Hepatocyte (in vitro differentiated cells): Measurements from ENCODE around the gene MARCO. TPM values are rescaled to one million over a fixed set of nuclear protein-coding genes. Genes with fewer than 3 reads are reported as not detected.

Experiments used
- DNase-seq: peaks from one replicate; pipeline ENCODE4 v3.0.0-alpha.2; 2016; ENCODE audit warnings: low spot score
- H2AFZ ChIP-seq: fragments of 200-600 bp; sonication (generic); 2 replicates; pipeline ENCODE4 v1.6.0; 2016; ENCODE audit warnings: antibody characterized with exemption, mild to moderate bottlenecking
- H3K27ac ChIP-seq: fragments of 200-600 bp; sonication (generic); 2 replicates; pipeline ENCODE4 v1.5.1; 2016; ENCODE audit warnings: mild to moderate bottlenecking
- H3K27me3 ChIP-seq: fragments of 200-600 bp; sonication (generic); 2 replicates; pipeline ENCODE4 v1.6.1; 2016
- H3K36me3 ChIP-seq: fragments of 200-600 bp; sonication (generic); replicated peaks from 2 replicates; pipeline ENCODE4 v1.5.1; 2016; ENCODE audit warnings: low read depth; ENCODE audit not compliant: insufficient read depth
- H3K4me1 ChIP-seq: fragments of 200-600 bp; sonication (generic); 2 replicates; pipeline ENCODE4 v1.5.1; 2016; ENCODE audit warnings: mild to moderate bottlenecking, moderate library complexity; ENCODE audit not compliant: insufficient read depth
- H3K4me2 ChIP-seq: fragments of 200-600 bp; sonication (generic); 2 replicates; pipeline ENCODE4 v1.6.0; 2016
- H3K4me3 ChIP-seq: fragments of 200-600 bp; sonication (generic); 2 replicates; pipeline ENCODE4 v1.5.1; 2016; ENCODE audit warnings: mild to moderate bottlenecking
- H3K79me2 ChIP-seq: fragments of 200-600 bp; sonication (generic); 2 replicates; pipeline ENCODE4 v1.6.0; 2017; ENCODE audit warnings: mild to moderate bottlenecking
- H3K9me2 ChIP-seq: fragments of 200-600 bp; sonication (generic); replicated peaks from 2 replicates; pipeline ENCODE4 v1.6.0; 2017; ENCODE audit warnings: mild to moderate bottlenecking; ENCODE audit not compliant: insufficient read depth
- H3K9me3 ChIP-seq: fragments of 200-600 bp; sonication (generic); 2 replicates; pipeline ENCODE4 v1.5.1; 2016; ENCODE audit warnings: low read depth, mild to moderate bottlenecking
- H4K20me1 ChIP-seq: fragments of 200-600 bp; sonication (generic); 2 replicates; pipeline ENCODE4 v1.6.0; 2016; ENCODE audit warnings: mild to moderate bottlenecking; ENCODE audit not compliant: insufficient read depth, poor library complexity, severe bottlenecking
- CTCF ChIP-seq: fragments of 200-600 bp; sonication (generic); IDR thresholded peaks from 2 replicates; pipeline ENCODE4 v1.5.1; 2016; ENCODE audit warnings: antibody characterized with exemption, mild to moderate bottlenecking; ENCODE audit not compliant: poor library complexity
- EZH2 ChIP-seq: fragments of 200-600 bp; sonication (generic); IDR thresholded peaks from 2 replicates; pipeline ENCODE4 v1.6.1; 2016; ENCODE audit warnings: antibody characterized with exemption, mild to moderate bottlenecking, borderline replicate concordance
- EZH2phosphoT487 ChIP-seq: fragments of 200-600 bp; sonication (generic); IDR thresholded peaks from one replicate; pipeline ENCODE4 v1.6.1; 2018; ENCODE audit warnings: antibody characterized with exemption, mild to moderate bottlenecking, low read depth, moderate library complexity; ENCODE audit not compliant: unreplicated experiment, severe bottlenecking
- WGBS: methylation state at CpG from one replicate; pipeline ENCODE4 v1.1.6; 2016; ENCODE audit warnings: low lambda C conversion rate; ENCODE audit errors: missing lambda C conversion rate; 5-methylcytosine and 5-hydroxymethylcytosine counted together
- polyA plus RNA-seq: library from polyadenylated mRNA; unstranded; fragments of >200 nt; fragmentation: Nextera tagmentation; extraction: Ambion mirVana; gene quantifications from 2 replicates; pipeline ENCODE4 v1.2.1, GENCODE V29; 2016
- total RNA-seq: library from RNA; depleted of rRNA; stranded (reverse); fragments of >200 nt; gene quantifications from 2 replicates; pipeline ENCODE4 v1.2.3, GENCODE V29; 2014

MARCO gene
- total and polyA plus RNA-seq, 2 experiments from 2014 or later, result 0.10 TPM; not detected in 1

- Histone ChIP-seq H2AFZ (no peak overlapping the region), H3K27ac (no peak overlapping the region), H3K9me2 (no peaks in the 10 kb centered on the region), H3K9me3 (no peaks in the 10 kb centered on the region), H3K4me1 (no peaks in the 10 kb centered on the region), H3K36me3 (no peaks in the 10 kb centered on the region), H3K27me3 (peaks cover 48% of the 10 kb centered on the region), H3K4me3 (no peak overlapping the region), H3K4me2 (no peak overlapping the region), H4K20me1 (no peaks in the 10 kb centered on the region), H3K79me2 (no peaks in the 10 kb centered on the region)
- DNase-seq, result no peak
- TF ChIP-seq EZH2phosphoT487 (no peak), EZH2 (no peak), CTCF (no peak)
- WGBS, result 94% methylated on average over 11 of the region's 11 CpGs
Measured at GRCh38 chr2:119012345-119013301, 70.6 kb downstream of the MARCO start.

GRCh38 chr2:119013671-119014070, 71.7 kb downstream of the MARCO start:
- Histone ChIP-seq H3K79me2 (no peaks in the 10 kb centered on the region), H3K4me3 (no peak overlapping the region), H2AFZ (no peak overlapping the region), H3K36me3 (no peaks in the 10 kb centered on the region), H3K4me1 (no peaks in the 10 kb centered on the region), H3K9me2 (no peaks in the 10 kb centered on the region), H3K27ac (no peak overlapping the region), H3K9me3 (no peaks in the 10 kb centered on the region), H4K20me1 (no peaks in the 10 kb centered on the region), H3K4me2 (no peak overlapping the region), H3K27me3 (peaks cover 43% of the 10 kb centered on the region)
- DNase-seq, result no peak
- no peak for TF ChIP-seq EZH2phosphoT487
- TF ChIP-seq EZH2, result no peak
- no peak for TF ChIP-seq CTCF
- 93% methylated on average over 4 of the region's 4 CpGs for WGBS

- no peak overlapping the region for H3K4me3 ChIP-seq
- no peak overlapping the region for H2AFZ ChIP-seq
- H3K79me2 ChIP-seq, result no peaks in the 10 kb centered on the region
- no peak for TF ChIP-seq EZH2
- TF ChIP-seq EZH2phosphoT487, result no peak
- no peak for TF ChIP-seq CTCF
- no peaks in the 10 kb centered on the region for H4K20me1 ChIP-seq
- no peaks in the 10 kb centered on the region for H3K9me3 ChIP-seq
- peak overlapping the region; percentile 57 for H3K4me2 ChIP-seq
- WGBS, result 41% methylated on average over 13 of the region's 13 CpGs
- no peaks in the 10 kb centered on the region for H3K9me2 ChIP-seq
- no peak for DNase-seq
- H3K27ac ChIP-seq, result no peak overlapping the region
- H3K36me3 ChIP-seq, result no peaks in the 10 kb centered on the region
- H3K4me1 ChIP-seq, result no peaks in the 10 kb centered on the region
- H3K27me3 ChIP-seq, result peaks cover 25% of the 10 kb centered on the region
Measured at GRCh38 chr2:119015845-119016244, 73.9 kb downstream of the MARCO start.
